Hindlimb muscle (tissue), 1 donor: ENCODE results near the gene IKZF3. TPM values are rescaled to one million over a fixed set of nuclear protein-coding genes. Genes with fewer than 3 reads are reported as not detected.
"Not testable (repeated sequence)": the region's sequence is repeated elsewhere in the genome, so short reads cannot be mapped to it uniquely, and the experiment has no call there.

ENCODE experiments used
- DNase-seq: peaks from one replicate; pipeline ENCODE4 v3.0.0-alpha.2; 2013
- polyA plus RNA-seq: library from polyadenylated mRNA; unstranded; fragments of 120-200 nt; gene quantifications from one replicate; pipeline ENCODE4 v1.2.1, GENCODE V29; 2013; ENCODE audit not compliant: insufficient read length

Gene IKZF3
- polyA plus RNA-seq, 1 donor = 0.17 TPM

DNA sequence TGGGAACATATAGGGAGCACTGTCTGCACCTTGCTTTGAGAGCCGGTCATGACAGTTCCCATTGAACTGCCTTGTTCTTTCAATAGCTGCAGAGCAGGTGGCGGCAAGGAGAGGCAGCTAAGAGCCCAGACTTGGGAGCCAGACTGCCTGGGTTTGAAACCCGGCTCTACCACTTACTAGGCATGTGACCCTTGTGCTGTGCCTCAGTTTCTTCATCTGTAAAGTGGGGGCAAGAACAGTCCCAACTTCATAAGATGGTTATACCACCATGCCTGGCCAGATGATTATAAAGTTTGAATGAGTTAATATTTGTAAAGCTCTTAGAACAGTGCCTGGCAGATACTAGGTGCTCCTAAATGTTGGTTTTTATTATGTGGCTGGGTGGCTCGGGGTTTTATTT lies 149.9 kb downstream of the IKZF3 start:
- DNase-seq = no peak

- no peak for DNase-seq
Observed at GRCh38 chr17:39711851-39712250, 152.3 kb downstream of the IKZF3 start.

DNA sequence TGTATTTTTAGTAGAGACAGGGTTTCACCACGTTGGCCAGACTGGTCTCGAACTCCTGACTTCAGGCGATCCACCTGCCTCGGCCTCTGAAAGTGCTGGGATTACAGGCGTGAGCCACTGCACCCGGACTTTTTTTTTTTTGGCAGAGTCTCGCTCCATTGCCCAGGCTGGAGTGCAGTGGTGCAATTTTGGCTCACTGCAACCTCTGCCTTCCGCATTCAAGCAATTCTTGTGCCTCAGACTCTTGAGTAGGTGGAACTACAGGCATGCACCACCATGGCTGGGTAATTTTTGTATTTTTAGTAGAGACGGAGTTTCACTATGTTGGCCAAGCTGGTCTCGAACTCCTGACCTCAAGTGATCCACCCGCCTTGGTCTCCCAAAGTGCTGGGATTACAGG lies 153.0 kb downstream of the IKZF3 start:
- DNase-seq = not testable (repeated sequence)

DNA sequence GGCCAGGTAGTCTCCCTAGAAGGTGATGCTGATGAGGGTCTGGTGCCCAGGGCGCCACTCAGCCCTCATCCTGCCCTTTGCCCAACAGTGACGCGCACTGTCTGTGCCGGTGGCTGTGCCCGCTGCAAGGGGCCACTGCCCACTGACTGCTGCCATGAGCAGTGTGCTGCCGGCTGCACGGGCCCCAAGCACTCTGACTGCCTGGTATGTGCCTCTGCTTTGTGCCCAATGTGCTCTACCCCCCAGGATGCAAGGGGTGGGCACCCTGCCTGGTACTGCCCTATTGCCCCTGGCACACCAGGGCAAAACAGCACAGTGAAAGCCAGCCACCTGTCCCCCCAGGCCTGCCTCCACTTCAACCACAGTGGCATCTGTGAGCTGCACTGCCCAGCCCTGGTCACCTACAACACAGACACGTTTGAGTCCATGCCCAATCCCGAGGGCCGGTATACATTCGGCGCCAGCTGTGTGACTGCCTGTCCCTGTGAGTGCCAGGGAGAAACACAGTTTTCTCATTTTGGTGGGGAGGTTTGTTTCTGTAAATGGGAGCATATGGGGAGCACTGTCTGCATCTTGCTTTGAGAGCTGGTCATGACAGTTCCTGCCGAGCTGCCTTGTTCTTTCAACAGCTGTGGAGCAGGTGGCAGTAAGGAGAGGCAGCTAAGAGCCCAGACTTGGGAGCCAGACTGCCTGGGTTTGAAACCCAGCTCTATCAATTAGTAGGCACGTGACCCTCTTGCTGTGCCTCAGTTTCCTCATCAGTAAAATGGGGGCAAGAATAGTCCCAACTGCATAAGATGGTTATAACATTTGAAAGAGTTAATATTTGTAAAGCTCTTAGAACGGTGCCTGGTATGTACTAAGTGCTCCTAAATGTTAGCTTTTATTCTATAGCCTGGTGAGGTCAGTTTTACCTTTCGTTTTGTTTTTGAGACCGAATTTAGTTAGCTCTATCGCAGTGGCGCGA lies 153.8 kb downstream of the IKZF3 start:
- no peak for DNase-seq

DNA sequence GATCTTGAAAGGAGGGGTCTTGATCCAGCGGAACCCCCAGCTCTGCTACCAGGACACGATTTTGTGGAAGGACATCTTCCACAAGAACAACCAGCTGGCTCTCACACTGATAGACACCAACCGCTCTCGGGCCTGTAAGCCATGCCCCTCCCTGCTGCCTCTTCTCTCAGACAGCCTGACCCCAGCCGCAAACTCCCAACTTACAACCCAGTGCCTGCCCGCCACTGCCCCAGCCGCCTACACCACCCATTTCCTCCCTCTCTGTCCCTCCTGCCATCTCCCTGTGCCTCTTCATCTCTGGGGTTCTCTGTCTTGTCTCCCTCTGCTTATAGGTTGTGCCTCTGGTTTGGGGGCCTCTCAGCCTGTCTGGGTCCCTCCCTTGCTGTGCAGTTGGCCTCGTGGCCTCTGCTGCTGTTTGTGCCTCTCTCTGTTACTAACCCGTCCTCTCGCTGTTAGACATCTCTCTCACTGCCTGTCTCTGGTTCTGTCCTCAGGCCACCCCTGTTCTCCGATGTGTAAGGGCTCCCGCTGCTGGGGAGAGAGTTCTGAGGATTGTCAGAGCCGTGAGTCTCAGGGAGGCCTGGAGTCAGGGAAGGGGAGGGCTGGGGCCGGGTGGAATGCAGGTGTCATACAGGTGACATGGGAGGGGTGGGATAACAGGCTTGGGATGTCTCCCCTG lies 154.7 kb downstream of the IKZF3 start:
- DNase-seq = no peak

Other genes starting within 250 kb of the IKZF3 start
- gene PPP1R1B, start 237.4 kb downstream of the IKZF3 start, polyA plus RNA-seq = 4.5 TPM
- 36.2 TPM for gene STARD3, start 227.2 kb downstream of the IKZF3 start, polyA plus RNA-seq
- gene TCAP, start 199.0 kb downstream of the IKZF3 start, polyA plus RNA-seq = 345 TPM
- gene PNMT, start 195.9 kb downstream of the IKZF3 start, polyA plus RNA-seq = 5.0 TPM
- 23.3 TPM for gene PGAP3, start 176.3 kb downstream of the IKZF3 start, polyA plus RNA-seq
- 178 TPM for gene ERBB2, start 164.2 kb downstream of the IKZF3 start, polyA plus RNA-seq
- gene MIEN1, start 133.8 kb downstream of the IKZF3 start, polyA plus RNA-seq = 19.7 TPM
- gene GRB7, start 126.4 kb downstream of the IKZF3 start, polyA plus RNA-seq = 0.72 TPM
- not detected for gene ZPBP2, start 3.9 kb upstream of the IKZF3 start, polyA plus RNA-seq
- 10.4 TPM for gene GSDMB, start 54.3 kb upstream of the IKZF3 start, polyA plus RNA-seq
- gene ORMDL3, start 63.3 kb upstream of the IKZF3 start, polyA plus RNA-seq = 38.4 TPM
- gene LRRC3C, start 63.4 kb upstream of the IKZF3 start, polyA plus RNA-seq = not detected
- 0.13 TPM for gene GSDMA, start 98.7 kb upstream of the IKZF3 start, polyA plus RNA-seq
- 99.1 TPM for gene PSMD3, start 116.5 kb upstream of the IKZF3 start, polyA plus RNA-seq
- gene CSF3, start 151.1 kb upstream of the IKZF3 start, polyA plus RNA-seq = not detected
- gene MED24, start 190.1 kb upstream of the IKZF3 start, polyA plus RNA-seq = 74.0 TPM
- 85.6 TPM for gene THRA, start 198.7 kb upstream of the IKZF3 start, polyA plus RNA-seq
- 5.5 TPM for gene NR1D1, start 236.3 kb upstream of the IKZF3 start, polyA plus RNA-seq